GM08714 (cell line): Measurements from ENCODE around the gene GALNT14.

Experiments used
- H3K4me3 ChIP-seq: fragments of 200-500 bp; sonication (Bioruptor generic); 2 replicates; pipeline ENCODE4 v1.5.1; 2014; ENCODE audit warnings: mild to moderate bottlenecking, low read length, inconsistent platforms
- ZNF274 ChIP-seq: IDR thresholded peaks from 2 replicates; pipeline ENCODE4 v1.6.1; 2012; ENCODE audit warnings: mild to moderate bottlenecking, low read depth, low read length

GALNT14 gene

GRCh38 chr2:31066551-31066950 is 71.7 kb downstream of the GALNT14 start:
- TF ChIP-seq ZNF274 = no peak
- H3K4me3 ChIP-seq = no peak overlapping the region

- H3K4me3 ChIP-seq = no peak overlapping the region
- no peak for TF ChIP-seq ZNF274
Measured at GRCh38 chr2:31066086-31066485, 72.2 kb downstream of the GALNT14 start.

DNA sequence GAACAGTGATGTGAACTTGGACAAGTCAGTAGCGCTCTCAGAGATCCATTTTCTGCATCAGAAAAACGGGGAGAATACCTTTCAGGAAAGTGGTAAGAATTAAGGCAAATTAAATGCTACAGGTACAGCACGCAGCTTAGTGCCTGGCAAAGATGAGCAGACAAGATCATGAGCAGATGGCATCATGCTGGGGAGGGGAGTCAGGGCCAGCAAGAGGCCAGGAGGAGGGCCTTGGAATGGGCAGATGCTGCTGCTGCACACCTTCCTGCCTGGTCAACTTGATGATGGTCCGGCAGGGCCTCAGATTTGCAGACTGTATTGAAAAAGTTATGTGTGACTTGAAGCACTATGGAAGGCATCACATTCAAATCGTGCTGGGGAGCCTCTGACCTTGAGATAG is 72.9 kb downstream of the GALNT14 start:
- TF ChIP-seq ZNF274 = no peak
- no peak overlapping the region for H3K4me3 ChIP-seq

DNA sequence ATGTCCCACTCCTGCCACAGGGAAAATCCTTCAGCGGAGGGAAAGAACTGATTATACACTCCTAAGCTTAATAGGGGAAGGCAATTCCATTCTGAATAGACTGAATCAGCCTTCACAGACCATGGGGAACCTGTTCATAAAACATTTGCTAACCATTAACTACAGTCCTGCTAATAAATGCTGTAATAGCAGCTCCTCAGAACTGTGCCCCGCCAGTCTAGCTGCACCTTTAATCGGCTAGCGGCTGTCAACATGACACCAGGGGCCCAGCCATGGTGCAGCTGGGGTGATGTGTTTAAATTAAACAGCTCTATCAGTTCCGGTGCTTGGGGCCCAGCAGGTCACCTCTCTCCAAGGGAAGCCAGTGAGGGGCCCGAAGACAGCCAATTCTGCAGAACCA is 77.8 kb downstream of the GALNT14 start:
- H3K4me3 ChIP-seq = no peak overlapping the region
- no peak for TF ChIP-seq ZNF274

- TF ChIP-seq ZNF274 = no peak
- no peak overlapping the region for H3K4me3 ChIP-seq
Measured at GRCh38 chr2:31058096-31059035, 79.9 kb downstream of the GALNT14 start.

DNA sequence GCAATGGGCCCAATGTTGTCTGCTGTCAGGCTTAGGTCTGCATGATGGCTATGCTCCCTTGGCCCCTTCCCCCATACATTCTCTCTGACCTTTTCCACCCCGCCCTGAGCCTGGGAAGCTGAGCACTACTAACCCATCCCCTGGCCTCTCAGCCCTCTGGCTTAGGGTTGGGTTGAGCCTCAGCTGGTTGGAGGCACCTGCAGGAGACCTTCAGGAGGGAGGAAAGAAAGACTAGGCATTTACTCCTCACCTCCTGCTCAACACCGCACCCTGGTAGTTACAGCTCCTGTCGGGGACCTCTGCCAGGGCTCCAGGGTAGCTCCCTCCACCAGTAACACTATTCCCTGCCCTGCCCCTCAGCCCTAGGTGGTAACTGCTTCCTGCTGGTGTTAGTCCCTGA is 80.5 kb downstream of the GALNT14 start:
- no peak overlapping the region for H3K4me3 ChIP-seq
- TF ChIP-seq ZNF274 = no peak

GRCh38 chr2:31055938-31056337 is 82.3 kb downstream of the GALNT14 start:
- no peak overlapping the region for H3K4me3 ChIP-seq
- TF ChIP-seq ZNF274 = no peak

GRCh38 chr2:31054842-31055388 is 83.3 kb downstream of the GALNT14 start:
- TF ChIP-seq ZNF274 = no peak

GRCh38 chr2:31053929-31054782 is 84.1 kb downstream of the GALNT14 start:
- no peak for TF ChIP-seq ZNF274
- H3K4me3 ChIP-seq = no peak overlapping the region

More at GRCh38 chr2:31054842-31055388, 83.3 kb downstream of the GALNT14 start:
- no peak overlapping the region for H3K4me3 ChIP-seq

DNA sequence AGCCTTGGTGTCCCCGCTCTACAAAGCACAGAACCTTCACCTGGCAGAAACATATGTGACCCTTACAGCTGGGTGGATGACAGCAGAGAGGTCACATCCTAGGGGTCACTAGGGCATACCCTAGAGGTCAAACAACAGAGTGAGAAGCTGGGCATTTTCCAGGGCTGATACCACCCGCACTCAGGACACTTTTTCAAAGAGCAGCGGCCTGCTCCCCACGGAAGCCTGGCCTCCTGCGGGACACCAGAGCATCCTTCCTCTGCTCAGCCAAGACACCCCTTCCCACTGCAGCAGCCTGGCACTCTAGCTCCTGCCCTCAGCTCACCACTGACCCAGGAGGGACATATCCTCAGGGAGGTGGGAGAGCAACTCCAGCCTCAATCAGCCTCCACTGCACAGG is 86.0 kb downstream of the GALNT14 start:
- TF ChIP-seq ZNF274 = no peak

GRCh38 chr2:31051258-31052140 is 86.7 kb downstream of the GALNT14 start:
- TF ChIP-seq ZNF274 = no peak
- H3K4me3 ChIP-seq = no peak overlapping the region

More for the DNA sequence above, 86.0 kb downstream of the GALNT14 start:
- H3K4me3 ChIP-seq = no peak overlapping the region

DNA sequence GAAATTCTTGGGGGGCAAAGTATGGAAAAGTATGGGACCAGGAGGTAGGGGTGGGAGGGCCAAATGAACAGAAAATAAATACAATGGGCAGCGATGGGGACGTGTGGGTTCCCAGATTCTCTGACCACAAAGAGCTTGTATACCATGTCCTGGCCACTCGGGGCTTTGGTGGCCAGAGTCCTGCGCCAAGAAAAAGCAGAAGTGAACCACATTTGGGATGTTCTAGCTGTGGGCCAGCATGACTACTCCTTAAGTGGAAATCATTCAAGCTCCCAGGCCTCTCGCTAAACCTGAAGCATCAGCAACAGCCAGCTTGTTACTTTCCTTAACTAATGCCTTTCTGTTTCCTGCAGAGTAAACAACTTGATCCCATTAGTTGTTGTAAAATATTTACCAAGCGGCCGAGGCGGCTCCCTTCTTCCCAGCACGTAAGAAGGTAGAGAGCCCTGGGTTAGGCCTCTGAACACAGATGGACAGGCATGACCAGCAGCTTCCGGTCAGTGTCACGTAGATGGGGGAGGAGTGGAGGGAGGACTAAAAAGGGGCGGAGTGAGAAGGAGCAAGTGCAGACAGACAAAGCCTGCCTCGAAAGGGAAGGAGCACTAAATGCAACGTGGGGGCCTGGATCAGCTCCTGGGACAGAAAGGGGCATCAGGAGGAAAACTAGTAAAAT is 88.2 kb downstream of the GALNT14 start:
- H3K4me3 ChIP-seq = no peak overlapping the region

GRCh38 chr2:31049264-31049663 is 89.0 kb downstream of the GALNT14 start:
- TF ChIP-seq ZNF274 = no peak
- no peak overlapping the region for H3K4me3 ChIP-seq

More for the DNA sequence above, 88.2 kb downstream of the GALNT14 start:
- no peak for TF ChIP-seq ZNF274
